C4-2B (cell line): ENCODE measurements around the gene RFWD3.

Experiments used
- ZFX ChIP-seq: fragments of 450-650 bp; IDR thresholded peaks from 2 replicates; pipeline ENCODE4 v1.6.1; 2017
- TF ChIP-seq, protein P1 (sequence below): fragments of 450-650 bp; conservative IDR thresholded peaks from 2 replicates; pipeline ENCODE4 v1.5.1; 2017; ENCODE audit warnings: mild to moderate bottlenecking

DNA sequence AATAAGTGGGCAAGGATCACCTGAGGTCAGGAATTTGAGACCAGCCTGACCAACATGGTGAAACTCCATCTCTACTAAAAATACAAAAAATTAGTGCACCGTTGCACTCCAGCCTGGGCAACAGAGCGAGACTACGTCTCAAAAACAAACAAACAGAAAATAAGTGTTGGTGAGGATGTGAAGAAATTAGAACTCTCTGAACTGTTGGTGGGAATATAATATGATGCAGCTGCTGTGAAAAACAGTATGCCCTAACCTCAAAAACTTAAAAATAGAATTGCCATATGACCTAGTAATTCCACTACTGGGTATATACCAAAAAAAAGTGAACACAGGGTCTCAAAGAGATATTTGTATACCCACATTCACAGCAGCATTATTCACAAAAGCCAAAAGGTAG is 85.8 kb downstream of the RFWD3 start:
- TF ChIP-seq, protein P1, sequence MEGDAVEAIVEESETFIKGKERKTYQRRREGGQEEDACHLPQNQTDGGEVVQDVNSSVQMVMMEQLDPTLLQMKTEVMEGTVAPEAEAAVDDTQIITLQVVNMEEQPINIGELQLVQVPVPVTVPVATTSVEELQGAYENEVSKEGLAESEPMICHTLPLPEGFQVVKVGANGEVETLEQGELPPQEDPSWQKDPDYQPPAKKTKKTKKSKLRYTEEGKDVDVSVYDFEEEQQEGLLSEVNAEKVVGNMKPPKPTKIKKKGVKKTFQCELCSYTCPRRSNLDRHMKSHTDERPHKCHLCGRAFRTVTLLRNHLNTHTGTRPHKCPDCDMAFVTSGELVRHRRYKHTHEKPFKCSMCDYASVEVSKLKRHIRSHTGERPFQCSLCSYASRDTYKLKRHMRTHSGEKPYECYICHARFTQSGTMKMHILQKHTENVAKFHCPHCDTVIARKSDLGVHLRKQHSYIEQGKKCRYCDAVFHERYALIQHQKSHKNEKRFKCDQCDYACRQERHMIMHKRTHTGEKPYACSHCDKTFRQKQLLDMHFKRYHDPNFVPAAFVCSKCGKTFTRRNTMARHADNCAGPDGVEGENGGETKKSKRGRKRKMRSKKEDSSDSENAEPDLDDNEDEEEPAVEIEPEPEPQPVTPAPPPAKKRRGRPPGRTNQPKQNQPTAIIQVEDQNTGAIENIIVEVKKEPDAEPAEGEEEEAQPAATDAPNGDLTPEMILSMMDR, result no peak
- TF ChIP-seq ZFX, result no peak
